ENCODE results near the gene RCCD1. TPM values are rescaled to one million over a fixed set of nuclear protein-coding genes. Genes with fewer than 3 reads are reported as not detected.

The RCCD1 gene
- total and polyA plus RNA-seq, 4 donors = 3.6 to 13.3 (median 4.3) TPM

DNA sequence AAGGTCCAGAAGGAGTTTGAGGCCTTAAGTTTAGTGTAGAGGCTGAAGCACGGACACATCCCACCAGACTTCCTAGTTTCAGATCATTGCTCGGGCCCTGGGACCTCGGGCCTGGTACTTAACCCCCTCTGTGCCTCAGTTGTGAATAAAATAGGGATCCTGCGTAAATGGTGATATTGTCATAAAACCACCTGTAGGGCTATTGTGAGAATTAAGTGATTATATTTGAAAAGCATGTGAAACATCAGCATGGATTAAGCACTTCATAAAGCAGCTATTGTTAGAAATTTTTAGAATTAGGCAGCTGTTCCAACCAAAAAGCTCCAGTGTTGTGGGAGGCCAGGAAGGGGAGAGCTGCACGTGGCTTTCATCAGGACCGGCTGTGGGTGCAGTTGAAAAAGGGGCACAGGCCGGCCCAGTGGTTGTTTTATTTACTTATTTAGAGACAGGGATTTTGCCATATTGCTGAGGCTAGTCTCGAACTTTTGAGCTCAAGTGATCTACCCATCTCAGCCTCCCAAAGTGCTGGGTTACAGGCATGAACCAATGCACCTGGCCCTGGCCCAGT lies 4.4 kb downstream of the RCCD1 start:
- no peaks in the 10 kb centered on the region for H3K27me3 ChIP-seq (ENCODE audit: control insufficient read depth in 4 of 4, insufficient read depth in 4 of 4, low read length in 3 of 4)
- no peak overlapping the region for H3K27ac ChIP-seq (ENCODE audit: low read depth in 1 of 2, low read length in 2 of 2)
- H3K9me3 ChIP-seq (ENCODE audit: control insufficient read depth in 4 of 4, low read length in 3 of 4) = no peaks in the 10 kb centered on the region
- no peak for TF ChIP-seq HNF4A (conservative IDR thresholded peaks at IDR 0.05)
- TF ChIP-seq, protein P1, sequence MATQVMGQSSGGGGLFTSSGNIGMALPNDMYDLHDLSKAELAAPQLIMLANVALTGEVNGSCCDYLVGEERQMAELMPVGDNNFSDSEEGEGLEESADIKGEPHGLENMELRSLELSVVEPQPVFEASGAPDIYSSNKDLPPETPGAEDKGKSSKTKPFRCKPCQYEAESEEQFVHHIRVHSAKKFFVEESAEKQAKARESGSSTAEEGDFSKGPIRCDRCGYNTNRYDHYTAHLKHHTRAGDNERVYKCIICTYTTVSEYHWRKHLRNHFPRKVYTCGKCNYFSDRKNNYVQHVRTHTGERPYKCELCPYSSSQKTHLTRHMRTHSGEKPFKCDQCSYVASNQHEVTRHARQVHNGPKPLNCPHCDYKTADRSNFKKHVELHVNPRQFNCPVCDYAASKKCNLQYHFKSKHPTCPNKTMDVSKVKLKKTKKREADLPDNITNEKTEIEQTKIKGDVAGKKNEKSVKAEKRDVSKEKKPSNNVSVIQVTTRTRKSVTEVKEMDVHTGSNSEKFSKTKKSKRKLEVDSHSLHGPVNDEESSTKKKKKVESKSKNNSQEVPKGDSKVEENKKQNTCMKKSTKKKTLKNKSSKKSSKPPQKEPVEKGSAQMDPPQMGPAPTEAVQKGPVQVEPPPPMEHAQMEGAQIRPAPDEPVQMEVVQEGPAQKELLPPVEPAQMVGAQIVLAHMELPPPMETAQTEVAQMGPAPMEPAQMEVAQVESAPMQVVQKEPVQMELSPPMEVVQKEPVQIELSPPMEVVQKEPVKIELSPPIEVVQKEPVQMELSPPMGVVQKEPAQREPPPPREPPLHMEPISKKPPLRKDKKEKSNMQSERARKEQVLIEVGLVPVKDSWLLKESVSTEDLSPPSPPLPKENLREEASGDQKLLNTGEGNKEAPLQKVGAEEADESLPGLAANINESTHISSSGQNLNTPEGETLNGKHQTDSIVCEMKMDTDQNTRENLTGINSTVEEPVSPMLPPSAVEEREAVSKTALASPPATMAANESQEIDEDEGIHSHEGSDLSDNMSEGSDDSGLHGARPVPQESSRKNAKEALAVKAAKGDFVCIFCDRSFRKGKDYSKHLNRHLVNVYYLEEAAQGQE (IDR thresholded peaks at IDR 0.05) = no peak
- TF ChIP-seq YY1 (IDR thresholded peaks at IDR 0.05) = no peak
- peaks cover 2 to 27% (median 9%) of the 10 kb centered on the region in 4 donors for H3K36me3 ChIP-seq (ENCODE audit: control insufficient read depth in 4 of 4, insufficient read depth in 3 of 4, low read depth in 1 of 4, low read length in 3 of 4)
- no peak for DNase-seq (ENCODE audit: low spot score)
- WGBS = 92% methylated on average over 8 of the region's 8 CpGs
- H3K9ac ChIP-seq (ENCODE audit: low read depth in 1 of 2, low read length in 2 of 2) = no peak overlapping the region
- H3K4me3 ChIP-seq (ENCODE audit: low read depth in 1 of 3, low read length in 3 of 3) = no peak overlapping the region
- H3K4me1 ChIP-seq (ENCODE audit: control insufficient read depth in 4 of 4, insufficient read depth in 4 of 4, low read length in 3 of 4) = peaks cover 7 to 24% (median 16%) of the 10 kb centered on the region in 4 donors

DNA sequence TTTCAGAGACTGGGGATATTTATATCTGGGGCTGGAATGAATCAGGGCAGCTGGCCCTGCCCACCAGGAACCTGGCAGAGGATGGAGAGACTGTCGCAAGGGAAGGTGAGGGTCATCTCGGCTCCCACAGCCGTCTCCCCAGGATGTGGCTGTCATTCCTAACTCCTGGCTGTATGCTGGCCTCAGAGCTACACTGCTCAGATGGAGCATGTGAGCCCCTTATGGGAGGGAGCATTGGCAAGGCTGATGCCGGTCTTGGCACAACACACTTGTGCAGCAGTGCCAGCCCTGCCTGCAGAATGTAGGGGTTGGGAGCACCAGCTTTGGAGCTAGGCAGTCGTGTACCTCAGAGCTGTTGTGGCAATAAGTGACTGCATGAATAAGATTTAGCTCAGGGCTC lies 5.2 kb downstream of the RCCD1 start:
- WGBS = 91% methylated on average over 5 of the region's 5 CpGs

More for the DNA sequence above, 5.2 kb downstream of the RCCD1 start:
- Histone ChIP-seq H3K27ac (ENCODE audit: low read depth in 1 of 2, low read length in 2 of 2) (no peak overlapping the region), H3K9me3 (ENCODE audit: control insufficient read depth in 4 of 4, low read length in 3 of 4) (no peaks in the 10 kb centered on the region), H3K27me3 (ENCODE audit: control insufficient read depth in 4 of 4, insufficient read depth in 4 of 4, low read length in 3 of 4) (no peaks in the 10 kb centered on the region), H3K4me1 (ENCODE audit: control insufficient read depth in 4 of 4, insufficient read depth in 4 of 4, low read length in 3 of 4) (peaks cover 7 to 24% (median 13%) of the 10 kb centered on the region in 4 donors), H3K9ac (ENCODE audit: low read depth in 1 of 2, low read length in 2 of 2) (no peak overlapping the region), H3K4me3 (ENCODE audit: low read depth in 1 of 3, low read length in 3 of 3) (no peak overlapping the region), H3K36me3 (ENCODE audit: control insufficient read depth in 4 of 4, insufficient read depth in 3 of 4, low read depth in 1 of 4, low read length in 3 of 4) (peaks cover 2 to 27% (median 9%) of the 10 kb centered on the region in 4 donors)
- no peak for DNase-seq (ENCODE audit: low spot score)
- no peak for TF ChIP-seq HNF4G (IDR thresholded peaks at IDR 0.05)
- TF ChIP-seq YY1 (IDR thresholded peaks at IDR 0.05) = no peak
- no peak for TF ChIP-seq EGR1 (IDR thresholded peaks at IDR 0.05; ENCODE audit: low read depth in 2 of 2)
- TF ChIP-seq HNF4A (conservative IDR thresholded peaks at IDR 0.05) = no peak
- no peak for TF ChIP-seq FOXA1 (IDR thresholded peaks at IDR 0.05)
- TF ChIP-seq, protein P2, sequence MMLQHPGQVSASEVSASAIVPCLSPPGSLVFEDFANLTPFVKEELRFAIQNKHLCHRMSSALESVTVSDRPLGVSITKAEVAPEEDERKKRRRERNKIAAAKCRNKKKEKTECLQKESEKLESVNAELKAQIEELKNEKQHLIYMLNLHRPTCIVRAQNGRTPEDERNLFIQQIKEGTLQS (IDR thresholded peaks at IDR 0.05) = no peak
- no peak for TF ChIP-seq TAF1 (conservative IDR thresholded peaks at IDR 0.05)
- no peak for TF ChIP-seq JUND (IDR thresholded peaks at IDR 0.05)
- TF ChIP-seq SP1 (IDR thresholded peaks at IDR 0.05) = no peak
- TF ChIP-seq GABPA (IDR thresholded peaks at IDR 0.05 in 1 of 2, conservative IDR thresholded peaks at IDR 0.05 in 1 of 2) = no peak
- TF ChIP-seq RAD21 (IDR thresholded peaks at IDR 0.05) = no peak
- TF ChIP-seq, protein P3, sequence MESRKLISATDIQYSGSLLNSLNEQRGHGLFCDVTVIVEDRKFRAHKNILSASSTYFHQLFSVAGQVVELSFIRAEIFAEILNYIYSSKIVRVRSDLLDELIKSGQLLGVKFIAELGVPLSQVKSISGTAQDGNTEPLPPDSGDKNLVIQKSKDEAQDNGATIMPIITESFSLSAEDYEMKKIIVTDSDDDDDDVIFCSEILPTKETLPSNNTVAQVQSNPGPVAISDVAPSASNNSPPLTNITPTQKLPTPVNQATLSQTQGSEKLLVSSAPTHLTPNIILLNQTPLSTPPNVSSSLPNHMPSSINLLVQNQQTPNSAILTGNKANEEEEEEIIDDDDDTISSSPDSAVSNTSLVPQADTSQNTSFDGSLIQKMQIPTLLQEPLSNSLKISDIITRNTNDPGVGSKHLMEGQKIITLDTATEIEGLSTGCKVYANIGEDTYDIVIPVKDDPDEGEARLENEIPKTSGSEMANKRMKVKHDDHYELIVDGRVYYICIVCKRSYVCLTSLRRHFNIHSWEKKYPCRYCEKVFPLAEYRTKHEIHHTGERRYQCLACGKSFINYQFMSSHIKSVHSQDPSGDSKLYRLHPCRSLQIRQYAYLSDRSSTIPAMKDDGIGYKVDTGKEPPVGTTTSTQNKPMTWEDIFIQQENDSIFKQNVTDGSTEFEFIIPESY (IDR thresholded peaks at IDR 0.05) = no peak
